Calu3 (cell line): ENCODE results near the gene APP. TPM values are rescaled to one million over a fixed set of nuclear protein-coding genes. Genes with fewer than 3 reads are reported as not detected.

Experiments
- BruUV-seq: library from RNA; stranded (reverse); fragments of 400-500 nt; replicated peaks from 2 replicates; lab custom pipeline; 2021; lab: Mats Ljungman, UMichigan
- CTCF ChIA-PET: fragments of 300-600 bp; sonication (Branson Sonifier 250); formaldehyde crosslinking; loops from one replicate; lab custom pipeline; 2022; ENCODE audit warnings: antibody characterized with exemption; lab: Charles Lee
- DNase-seq: peaks from one replicate; pipeline ENCODE4 v3.0.0; 2022
- H3K27ac Mint-ChIP-seq: one replicate; pipeline ENCODE4 v1.8.0; 2022; ENCODE audit warnings: mixed read lengths; ENCODE audit not compliant: unreplicated experiment
- H3K27me3 Mint-ChIP-seq: one replicate; pipeline ENCODE4 v1.8.0; 2022; ENCODE audit warnings: mixed read lengths; ENCODE audit not compliant: unreplicated experiment
- H3K36me3 Mint-ChIP-seq: one replicate; pipeline ENCODE4 v1.8.0; 2022; ENCODE audit warnings: mild to moderate bottlenecking, moderate library complexity, mixed read lengths; ENCODE audit not compliant: insufficient read depth, unreplicated experiment
- H3K4me1 Mint-ChIP-seq: one replicate; pipeline ENCODE4 v1.8.0; 2022; ENCODE audit warnings: mild to moderate bottlenecking, low read depth, mixed read lengths; ENCODE audit not compliant: unreplicated experiment
- H3K4me3 Mint-ChIP-seq: one replicate; pipeline ENCODE4 v1.8.0; 2022; ENCODE audit warnings: mild to moderate bottlenecking, low read depth, moderate library complexity, mixed read lengths; ENCODE audit not compliant: unreplicated experiment
- H3K9me3 Mint-ChIP-seq: one replicate; pipeline ENCODE4 v1.8.0; 2022; ENCODE audit warnings: low read depth, mixed read lengths; ENCODE audit not compliant: unreplicated experiment
- intact Hi-C: fragments of 100-400 bp; cut with micrococcal nuclease; formaldehyde crosslinking; loops from one replicate; pipeline ENCODE4 v1.10.0; 2022; ENCODE audit not compliant: unreplicated experiment
- total RNA-seq: library from RNA; stranded (reverse); gene quantifications from 2 replicates; pipeline ENCODE4 v1.2.3, GENCODE V29; 2022
- TF ChIP-seq, protein P1 (sequence below): fragments of 200-600 bp; IDR thresholded peaks from one replicate; pipeline ENCODE4 v1.8.0; 2022; ENCODE audit warnings: antibody characterized with exemption; ENCODE audit not compliant: unreplicated experiment

APP gene
- total RNA-seq, 1 experiment from 2014 or later = 566 TPM

- intact Hi-C loops = no loop called here
- BruUV-seq = no TSS peak
- DNase-seq = no peak
- Mint-ChIP-seq H3K27me3 (no peaks in the 10 kb centered on the region), H3K27ac (no peak overlapping the region), H3K4me3 (no peak overlapping the region), H3K36me3 (no peaks in the 10 kb centered on the region), H3K4me1 (peaks cover 8% of the 10 kb centered on the region), H3K9me3 (no peaks in the 10 kb centered on the region)
- CTCF ChIA-PET = no interaction called here
- TF ChIP-seq, protein P1, sequence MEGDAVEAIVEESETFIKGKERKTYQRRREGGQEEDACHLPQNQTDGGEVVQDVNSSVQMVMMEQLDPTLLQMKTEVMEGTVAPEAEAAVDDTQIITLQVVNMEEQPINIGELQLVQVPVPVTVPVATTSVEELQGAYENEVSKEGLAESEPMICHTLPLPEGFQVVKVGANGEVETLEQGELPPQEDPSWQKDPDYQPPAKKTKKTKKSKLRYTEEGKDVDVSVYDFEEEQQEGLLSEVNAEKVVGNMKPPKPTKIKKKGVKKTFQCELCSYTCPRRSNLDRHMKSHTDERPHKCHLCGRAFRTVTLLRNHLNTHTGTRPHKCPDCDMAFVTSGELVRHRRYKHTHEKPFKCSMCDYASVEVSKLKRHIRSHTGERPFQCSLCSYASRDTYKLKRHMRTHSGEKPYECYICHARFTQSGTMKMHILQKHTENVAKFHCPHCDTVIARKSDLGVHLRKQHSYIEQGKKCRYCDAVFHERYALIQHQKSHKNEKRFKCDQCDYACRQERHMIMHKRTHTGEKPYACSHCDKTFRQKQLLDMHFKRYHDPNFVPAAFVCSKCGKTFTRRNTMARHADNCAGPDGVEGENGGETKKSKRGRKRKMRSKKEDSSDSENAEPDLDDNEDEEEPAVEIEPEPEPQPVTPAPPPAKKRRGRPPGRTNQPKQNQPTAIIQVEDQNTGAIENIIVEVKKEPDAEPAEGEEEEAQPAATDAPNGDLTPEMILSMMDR = no peak
Measured at GRCh38 chr21:26060335-26061115, 110.0 kb downstream of the APP start.

DNA sequence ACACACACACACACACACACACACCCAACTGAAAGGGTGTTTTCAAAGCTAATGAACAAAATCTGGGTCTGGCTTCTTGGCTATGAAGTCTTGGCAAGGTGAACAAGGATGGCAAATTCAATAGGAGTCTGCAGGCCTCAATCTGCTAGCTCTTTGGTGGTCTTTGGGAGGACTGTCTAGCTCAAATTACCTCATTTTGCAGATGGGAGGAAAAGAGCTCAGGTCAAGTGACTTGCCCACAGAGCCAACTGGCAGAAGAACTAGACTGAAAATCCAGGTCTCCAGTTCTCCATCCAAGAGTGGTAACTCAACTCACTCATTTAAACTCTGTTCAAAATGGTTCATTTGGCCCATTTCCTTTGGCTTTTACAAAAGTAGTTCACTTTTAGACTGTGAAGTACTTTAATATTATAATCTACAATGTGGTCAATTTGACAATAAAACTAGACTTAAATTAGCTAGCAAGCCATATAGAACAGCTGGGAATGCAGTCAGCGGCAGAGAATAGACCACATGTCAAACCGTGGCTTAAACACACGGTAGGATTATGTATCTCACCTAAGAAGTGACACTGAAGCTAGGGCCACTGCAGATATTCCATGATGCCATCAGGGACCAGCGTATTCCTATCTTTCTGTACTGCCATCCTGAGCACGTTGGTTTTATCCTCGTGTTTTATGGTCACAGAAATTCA lies 112.9 kb downstream of the APP start:
- BruUV-seq = no TSS peak
- intact Hi-C loops = no loop called here
- no peak overlapping the region for H3K27ac Mint-ChIP-seq

GRCh38 chr21:26055841-26056264 lies 114.7 kb downstream of the APP start:
- no TSS peak for BruUV-seq
- Mint-ChIP-seq H3K4me1 (peaks cover 7% of the 10 kb centered on the region), H3K27me3 (no peaks in the 10 kb centered on the region), H3K36me3 (peaks cover 2% of the 10 kb centered on the region), H3K4me3 (no peak overlapping the region), H3K27ac (no peak overlapping the region), H3K9me3 (no peaks in the 10 kb centered on the region)
- intact Hi-C loops = no loop called here
- no peak for DNase-seq
- CTCF ChIA-PET = interaction anchor here (1.6 kb wide), 1 partner anchor 84 kb away, joined by 3 read pairs; no protein-coding TSS in a partner anchor
- TF ChIP-seq, protein P1 = no peak

More for the DNA sequence above, 112.9 kb downstream of the APP start:
- H3K4me1 Mint-ChIP-seq = peaks cover 8% of the 10 kb centered on the region
- H3K27me3 Mint-ChIP-seq = no peaks in the 10 kb centered on the region
- no peak for DNase-seq
- no peaks in the 10 kb centered on the region for H3K36me3 Mint-ChIP-seq
- TF ChIP-seq, protein P1 = no peak
- H3K4me3 Mint-ChIP-seq = no peak overlapping the region
- H3K9me3 Mint-ChIP-seq = no peaks in the 10 kb centered on the region
- CTCF ChIA-PET = no interaction called here

DNA sequence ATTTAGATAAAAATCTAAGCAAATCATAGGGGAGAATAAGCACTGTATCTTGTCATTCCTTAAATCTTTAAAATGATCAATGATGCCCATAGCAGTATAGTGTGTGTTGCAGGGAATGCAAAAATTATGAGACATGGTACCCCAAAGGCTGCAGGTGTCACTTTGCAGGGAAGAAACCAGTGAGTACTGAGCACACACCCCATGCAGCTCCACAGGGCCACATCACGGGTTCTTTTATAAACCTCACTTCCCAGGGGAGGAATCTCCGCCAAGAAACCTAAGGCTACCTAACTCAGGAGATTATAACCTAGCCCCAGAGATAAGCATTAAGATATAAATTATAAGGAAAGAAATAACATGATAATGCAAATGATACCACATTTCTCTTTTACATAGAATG lies 115.6 kb downstream of the APP start:
- Mint-ChIP-seq H3K4me1 (no peaks in the 10 kb centered on the region), H3K4me3 (no peak overlapping the region), H3K27me3 (no peaks in the 10 kb centered on the region), H3K27ac (no peak overlapping the region), H3K36me3 (peaks cover 9% of the 10 kb centered on the region), H3K9me3 (no peaks in the 10 kb centered on the region)
- no peak for DNase-seq
- no TSS peak for BruUV-seq
- TF ChIP-seq, protein P1 = no peak
- CTCF ChIA-PET = interaction anchor here (1.6 kb wide), 1 partner anchor 85 kb away, joined by 3 read pairs; no protein-coding TSS in a partner anchor
- intact Hi-C loops = no loop called here
